Endothelial cell of umbilical vein (primary cell): ENCODE results near the gene TNS1. TPM values are rescaled to one million over a fixed set of nuclear protein-coding genes. Genes with fewer than 3 reads are reported as not detected.
A peak's percentile ranks its signal among the peaks of the same experiment; 100 is the strongest.

Experiments
- BruUV-seq: library from RNA; stranded (reverse); fragments of 400-500 nt; replicated peaks from 2 replicates; lab custom pipeline; 2021; lab: Mats Ljungman, UMichigan
- CTCF ChIA-PET: fragments of 300-600, 350-600 bp; sonication (Branson Sonifier 250); formaldehyde crosslinking; loops from one replicate; lab custom pipeline; 2021; ENCODE audit warnings: antibody characterized with exemption, inconsistent platforms; lab: Charles Lee
- POLR2A ChIA-PET: fragments of 300-600, 350-600 bp; sonication (Branson Sonifier 250); formaldehyde crosslinking; loops from one replicate; lab custom pipeline; 2021; ENCODE audit warnings: antibody characterized with exemption, inconsistent platforms; lab: Charles Lee
- DNase-seq: peaks from one replicate; pipeline ENCODE4 v3.0.0-alpha.2; 2011; ENCODE audit warnings: low read depth, low spot score
- FAIRE-seq: peaks from 2 replicates; lab custom pipeline; 2011; peaks lifted over from hg19 to GRCh38; lab: Jason Lieb, UNC
- H2AFZ ChIP-seq: 2 replicates; pipeline ENCODE4 v1.6.0; 2012; ENCODE audit warnings: low read depth, low read length, control low read depth, inconsistent platforms
- H3K27ac ChIP-seq: 2 replicates; pipeline ENCODE4 v1.5.1; 2011; ENCODE audit warnings: low read depth, mild to moderate bottlenecking, control low read depth, low read length, moderate library complexity; ENCODE audit not compliant: insufficient read depth
- H3K27me3 ChIP-seq, 2 experiments: 2 replicates each; pipeline versions ENCODE4 v1.6.0 to v1.6.1; 2011; ENCODE audit warnings: low read length in 2 of 2, mixed read lengths in 1 of 2; ENCODE audit not compliant: control insufficient read depth in 2 of 2, insufficient read depth in 2 of 2
- H3K36me3 ChIP-seq, 2 experiments: 2 replicates in 1 of 2; 3 replicates in 1 of 2; pipeline ENCODE4 v1.5.1; 2011; ENCODE audit warnings: low read length in 2 of 2, mild to moderate bottlenecking in 1 of 2, moderate library complexity in 1 of 2; ENCODE audit not compliant: control insufficient read depth in 2 of 2, insufficient read depth in 2 of 2; ENCODE audit errors: extremely low read depth in 1 of 2
- H3K4me1 ChIP-seq: 3 replicates; pipeline ENCODE4 v1.5.1; 2011; ENCODE audit warnings: mild to moderate bottlenecking, low read length; ENCODE audit not compliant: control insufficient read depth, insufficient read depth; ENCODE audit errors: extremely low read depth
- H3K4me2 ChIP-seq: 2 replicates; pipeline ENCODE4 v1.6.1; 2011; ENCODE audit warnings: low read length, control low read depth, mixed read lengths; ENCODE audit not compliant: insufficient read depth
- H3K4me3 ChIP-seq, 3 experiments: fragments of 200-600 bp in 1 of 3; sonication (generic), shearing (Covaris generic) in 1 of 3; replicated peaks in 1 of 3; 2 replicates each; pipeline ENCODE4 v1.5.1; 2011 to 2016; ENCODE audit warnings: control low read depth in 3 of 3, low read length in 3 of 3, mild to moderate bottlenecking in 2 of 3, inconsistent platforms in 1 of 3, low read depth in 1 of 3, moderate library complexity in 1 of 3; ENCODE audit not compliant: insufficient read depth in 1 of 3
- H3K79me2 ChIP-seq: 2 replicates; pipeline ENCODE4 v1.6.0; 2012; ENCODE audit warnings: low read length, inconsistent platforms; ENCODE audit not compliant: control insufficient read depth, insufficient read depth
- H3K9ac ChIP-seq: replicated peaks from 2 replicates; pipeline ENCODE3; 2011; ENCODE audit warnings: low read length, control low read depth; ENCODE audit not compliant: insufficient read depth; ENCODE audit errors: extremely low read depth
- H3K9me1 ChIP-seq: replicated peaks from 3 replicates; pipeline ENCODE4 v1.6.0; 2011; ENCODE audit warnings: mild to moderate bottlenecking, low read length; ENCODE audit not compliant: control insufficient read depth, insufficient read depth; ENCODE audit errors: extremely low read depth
- H3K9me3 ChIP-seq: replicated peaks from 2 replicates; pipeline ENCODE4 v1.5.1; 2012; ENCODE audit warnings: low read length, inconsistent platforms; ENCODE audit not compliant: control insufficient read depth, insufficient read depth
- H4K20me1 ChIP-seq: replicated peaks from 2 replicates; pipeline ENCODE3; 2011; ENCODE audit warnings: mild to moderate bottlenecking, low read length; ENCODE audit not compliant: control insufficient read depth, insufficient read depth; ENCODE audit errors: extremely low read depth
- EZH2 ChIP-seq: IDR thresholded peaks from 2 replicates; pipeline ENCODE4 v1.6.1; 2012; ENCODE audit warnings: borderline replicate concordance, low read depth, mild to moderate bottlenecking, moderate library complexity, low read length, inconsistent platforms; ENCODE audit not compliant: severe bottlenecking
- FOS ChIP-seq: IDR thresholded peaks from 2 replicates; pipeline ENCODE4 v1.6.1; 2011; ENCODE audit warnings: mild to moderate bottlenecking, low read length, moderate library complexity, borderline replicate concordance; ENCODE audit not compliant: insufficient read depth
- GATA2 ChIP-seq: IDR thresholded peaks from 2 replicates; pipeline ENCODE4 v1.7.0; 2011; ENCODE audit warnings: low read depth, mild to moderate bottlenecking, moderate library complexity, mixed read lengths, low read length; ENCODE audit not compliant: insufficient read length, insufficient read depth
- JUN ChIP-seq: IDR thresholded peaks from 2 replicates; pipeline ENCODE4 v1.6.1; 2011; ENCODE audit warnings: borderline replicate concordance, low read depth; ENCODE audit not compliant: insufficient read length, insufficient read depth
- MYC ChIP-seq: IDR thresholded peaks from one replicate; pipeline ENCODE4 v1.6.1; 2011; ENCODE audit warnings: mild to moderate bottlenecking, low read depth, low read length
- POLR2A ChIP-seq: IDR thresholded peaks from 2 replicates; pipeline ENCODE4 v1.6.1; 2012; ENCODE audit warnings: low read depth, mild to moderate bottlenecking, control low read depth, low read length
- POLR2AphosphoS5 ChIP-seq: IDR thresholded peaks from 2 replicates; pipeline ENCODE4 v1.6.1; 2012; ENCODE audit warnings: low read depth, mild to moderate bottlenecking, control low read depth, low read length, moderate library complexity; ENCODE audit not compliant: insufficient read depth
- dilution Hi-C: fragments of 300-500 bp; cut with MboI; formaldehyde crosslinking; loops from one replicate; pipeline ENCODE4 v1.15.0; 2019; ENCODE audit warnings: low sequenced_read_pairs; ENCODE audit not compliant: extremely low pct_ligation_motif_present
- intact Hi-C: fragments of 100-400 bp; cut with micrococcal nuclease; formaldehyde crosslinking; loops from one replicate; pipeline ENCODE4 v1.10.0; 2022
- polyA plus RNA-seq, 4 experiments: library from polyadenylated mRNA; depleted of rRNA in 3 of 4; stranded (reverse) in 3 of 4; unstranded in 1 of 4; fragments of >200 nt; gene quantifications; 2 replicates each; pipeline versions ENCODE4 v1.2.1 to v1.2.3, GENCODE V29; 2011 to 2012; ENCODE audit warnings: missing spikeins in 1 of 4
- total RNA-seq: library from RNA; stranded (reverse); gene quantifications from 2 replicates; pipeline ENCODE4 v1.2.3, GENCODE V29; 2021
- TF ChIP-seq, protein P1 (sequence below): IDR thresholded peaks from 2 replicates; pipeline ENCODE4 v1.6.1; 2011; ENCODE audit not compliant: insufficient read depth, insufficient read length
- TF ChIP-seq, protein P2 (sequence below), 2 donors: IDR thresholded peaks; 1 replicate in 1 of 2; 2 replicates in 1 of 2; pipeline ENCODE4 v1.5.1; 2011; ENCODE audit warnings: low read length in 2 of 2, mild to moderate bottlenecking in 2 of 2, moderate library complexity in 2 of 2, control low read depth in 1 of 2, inconsistent platforms in 1 of 2, low read depth in 1 of 2; ENCODE audit not compliant: insufficient read depth in 1 of 2; ENCODE audit errors: extremely low read depth in 1 of 2

The TNS1 gene
- total and polyA plus RNA-seq, 2 donors (not counting 3 experiments of a cell fraction or from before 2014, with no cell fraction given): 11.0 to 52.1 TPM

DNA sequence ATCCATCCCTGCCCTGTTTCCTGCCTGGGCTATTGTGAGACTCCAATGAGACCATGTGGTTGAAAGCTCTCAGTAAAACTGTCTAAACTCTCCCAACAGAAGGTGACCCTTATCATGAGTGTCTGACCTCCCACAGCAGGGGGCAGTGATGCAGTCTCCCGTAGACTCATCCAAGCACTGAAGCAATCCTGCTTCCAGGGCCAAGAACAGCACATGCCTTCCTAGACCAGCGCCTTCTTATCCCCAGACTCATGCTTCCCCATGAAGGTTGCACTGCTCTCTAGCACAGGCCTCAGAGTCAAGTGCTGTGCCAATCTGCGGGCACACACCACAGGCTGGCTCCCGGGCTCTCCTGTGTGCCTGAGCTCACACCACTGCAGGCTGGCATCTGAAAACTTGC is 112.3 kb downstream of the TNS1 start:
- POLR2A ChIA-PET: no interaction called here
- peaks cover 0 to 6% of the 10 kb centered on the region in 2 experiments for H3K36me3 ChIP-seq
- no peak overlapping the region for H3K4me3 ChIP-seq
- no peaks in the 10 kb centered on the region for H4K20me1 ChIP-seq
- H3K9ac ChIP-seq: no peak overlapping the region
- H3K27ac ChIP-seq: no peak overlapping the region
- H3K79me2 ChIP-seq: no peaks in the 10 kb centered on the region
- no peak overlapping the region for H3K4me2 ChIP-seq
- CTCF ChIA-PET: interaction anchor here (1.0 to 15.4 kb wide), 6 partner anchors 10 to 102 kb away, joined by 3 to 269 read pairs (median 18); no protein-coding TSS in a partner anchor
- peaks cover 17% of the 10 kb centered on the region for H3K4me1 ChIP-seq
- H3K9me1 ChIP-seq: no peaks in the 10 kb centered on the region
- FAIRE-seq (no peak), DNase-seq (peak; percentile 63)
- H3K27me3 ChIP-seq: no peaks in the 10 kb centered on the region
- BruUV-seq: no TSS peak
- TF ChIP-seq, protein P1, sequence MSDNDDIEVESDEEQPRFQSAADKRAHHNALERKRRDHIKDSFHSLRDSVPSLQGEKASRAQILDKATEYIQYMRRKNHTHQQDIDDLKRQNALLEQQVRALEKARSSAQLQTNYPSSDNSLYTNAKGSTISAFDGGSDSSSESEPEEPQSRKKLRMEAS: no peak
- TF ChIP-seq, protein P2, sequence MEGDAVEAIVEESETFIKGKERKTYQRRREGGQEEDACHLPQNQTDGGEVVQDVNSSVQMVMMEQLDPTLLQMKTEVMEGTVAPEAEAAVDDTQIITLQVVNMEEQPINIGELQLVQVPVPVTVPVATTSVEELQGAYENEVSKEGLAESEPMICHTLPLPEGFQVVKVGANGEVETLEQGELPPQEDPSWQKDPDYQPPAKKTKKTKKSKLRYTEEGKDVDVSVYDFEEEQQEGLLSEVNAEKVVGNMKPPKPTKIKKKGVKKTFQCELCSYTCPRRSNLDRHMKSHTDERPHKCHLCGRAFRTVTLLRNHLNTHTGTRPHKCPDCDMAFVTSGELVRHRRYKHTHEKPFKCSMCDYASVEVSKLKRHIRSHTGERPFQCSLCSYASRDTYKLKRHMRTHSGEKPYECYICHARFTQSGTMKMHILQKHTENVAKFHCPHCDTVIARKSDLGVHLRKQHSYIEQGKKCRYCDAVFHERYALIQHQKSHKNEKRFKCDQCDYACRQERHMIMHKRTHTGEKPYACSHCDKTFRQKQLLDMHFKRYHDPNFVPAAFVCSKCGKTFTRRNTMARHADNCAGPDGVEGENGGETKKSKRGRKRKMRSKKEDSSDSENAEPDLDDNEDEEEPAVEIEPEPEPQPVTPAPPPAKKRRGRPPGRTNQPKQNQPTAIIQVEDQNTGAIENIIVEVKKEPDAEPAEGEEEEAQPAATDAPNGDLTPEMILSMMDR (IDR thresholded peaks at IDR 0.05; ENCODE audit: extremely low read depth in 1 of 2, insufficient read depth in 1 of 2, low read depth in 1 of 2, low read length in 2 of 2): peak in 1 of 2 donors; percentile 30
- H2AFZ ChIP-seq: no peak overlapping the region
- intact Hi-C loops: loop anchor here (1.0 kb wide), 1 partner anchor 98 kb away; no protein-coding TSS in a partner anchor
- dilution Hi-C loops: no loop called here
- H3K9me3 ChIP-seq: no peaks in the 10 kb centered on the region

DNA sequence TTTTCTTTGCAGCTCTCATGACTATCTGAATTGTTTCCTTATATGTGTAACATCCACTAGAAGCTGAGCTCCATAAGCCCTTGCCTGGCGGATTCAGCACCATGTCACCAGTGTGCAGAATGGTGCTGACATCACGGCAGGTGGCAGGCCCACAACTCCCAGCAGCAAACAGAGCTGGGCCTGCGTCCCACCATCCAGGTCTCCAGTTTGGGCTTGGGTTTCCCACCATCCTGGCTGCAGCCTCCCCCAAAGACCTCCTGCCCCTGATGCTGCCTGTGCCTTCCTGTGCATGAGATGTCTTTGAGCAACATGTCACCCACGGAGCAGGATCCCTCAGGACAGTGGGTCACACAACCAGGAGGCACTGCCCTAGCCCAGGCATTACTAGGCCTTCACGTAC is 113.1 kb downstream of the TNS1 start:
- no peaks in the 10 kb centered on the region for H3K9me1 ChIP-seq
- FAIRE-seq (no peak), DNase-seq (no peak)
- H3K9ac ChIP-seq: no peak overlapping the region
- H3K4me2 ChIP-seq: no peak overlapping the region
- H3K27ac ChIP-seq: no peak overlapping the region
- no peaks in the 10 kb centered on the region for H4K20me1 ChIP-seq
- no peaks in the 10 kb centered on the region for H3K79me2 ChIP-seq
- BruUV-seq: no TSS peak
- H3K9me3 ChIP-seq: no peaks in the 10 kb centered on the region
- TF ChIP-seq, protein P1: no peak
- TF ChIP-seq FOS (no peak), POLR2AphosphoS5 (no peak), GATA2 (no peak), JUN (no peak), POLR2A (no peak), EZH2 (no peak), MYC (no peak)
- TF ChIP-seq, protein P2 (IDR thresholded peaks at IDR 0.05; ENCODE audit: extremely low read depth in 1 of 2, insufficient read depth in 1 of 2, low read depth in 1 of 2, low read length in 2 of 2): no peak
- H2AFZ ChIP-seq: no peak overlapping the region
- peaks cover 0 to 6% of the 10 kb centered on the region in 2 experiments for H3K36me3 ChIP-seq
- no peaks in the 10 kb centered on the region for H3K27me3 ChIP-seq
- ChIA-PET CTCF (interaction anchor here (1.0 to 15.4 kb wide), 7 partner anchors 10 to 103 kb away, joined by 3 to 269 read pairs (median 17); no protein-coding TSS in a partner anchor), POLR2A (no interaction called here)
- intact Hi-C loops: loop anchor here (1.0 kb wide), 1 partner anchor 99 kb away; no protein-coding TSS in a partner anchor
- H3K4me3 ChIP-seq: no peak overlapping the region
- peaks cover 17% of the 10 kb centered on the region for H3K4me1 ChIP-seq
- dilution Hi-C loops: no loop called here
